ENCODE measurements around the gene ZC3H18.

ZC3H18 gene

DNA sequence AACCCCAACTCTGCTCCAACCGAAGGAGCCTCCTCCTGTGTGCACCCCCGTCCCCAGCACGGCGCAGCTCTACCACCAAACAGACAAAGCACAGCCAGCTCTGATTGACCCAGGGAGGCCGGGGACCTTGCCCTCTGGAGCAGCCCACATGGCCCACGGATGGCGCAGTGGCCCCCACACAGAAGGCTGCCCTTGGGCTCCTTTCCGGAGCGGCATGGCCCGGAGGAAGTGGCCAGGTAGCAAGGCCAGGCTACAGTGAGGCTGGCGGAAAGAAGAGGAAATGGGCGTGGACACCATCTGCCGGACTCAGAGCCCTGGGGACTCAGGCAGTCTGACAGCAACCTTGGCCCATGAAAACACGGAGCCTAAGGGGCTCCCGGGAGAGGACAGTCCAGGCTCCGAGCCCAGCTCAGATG lies 19.9 kb upstream of the ZC3H18 start:
- H3K4me3 ChIP-seq (ENCODE audit: low read length): no peak overlapping the region
- TF ChIP-seq CTCF (conservative IDR thresholded peaks at IDR 0.05; ENCODE audit: low read length): no peak

DNA sequence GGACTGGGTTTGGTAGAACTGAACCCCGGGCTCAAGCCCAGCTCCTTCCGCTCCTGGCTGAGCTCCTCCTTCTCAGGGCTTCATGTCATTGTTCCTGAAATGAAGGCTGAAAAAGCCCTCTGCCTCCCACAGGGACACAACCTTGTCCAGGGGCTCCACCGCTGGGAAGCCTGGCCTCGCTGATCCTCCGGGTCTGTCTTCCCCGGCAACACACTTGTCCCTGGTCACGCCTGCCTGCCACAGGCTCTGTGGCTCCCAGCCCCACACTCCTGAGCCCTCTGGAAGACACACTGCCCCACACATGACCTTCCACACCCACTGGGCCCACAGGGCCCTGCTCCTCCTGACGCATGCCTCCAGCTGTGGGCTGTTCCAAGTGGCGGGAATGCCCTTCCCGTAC lies 18.0 kb upstream of the ZC3H18 start:
- H3K4me3 ChIP-seq (ENCODE audit: low read length): no peak overlapping the region
- TF ChIP-seq CTCF (conservative IDR thresholded peaks at IDR 0.05; ENCODE audit: low read length): no peak
- no peak for DNase-seq (ENCODE audit: low read depth)

More for the DNA sequence above, 19.9 kb upstream of the ZC3H18 start:
- DNase-seq (ENCODE audit: low read depth): no peak

DNA sequence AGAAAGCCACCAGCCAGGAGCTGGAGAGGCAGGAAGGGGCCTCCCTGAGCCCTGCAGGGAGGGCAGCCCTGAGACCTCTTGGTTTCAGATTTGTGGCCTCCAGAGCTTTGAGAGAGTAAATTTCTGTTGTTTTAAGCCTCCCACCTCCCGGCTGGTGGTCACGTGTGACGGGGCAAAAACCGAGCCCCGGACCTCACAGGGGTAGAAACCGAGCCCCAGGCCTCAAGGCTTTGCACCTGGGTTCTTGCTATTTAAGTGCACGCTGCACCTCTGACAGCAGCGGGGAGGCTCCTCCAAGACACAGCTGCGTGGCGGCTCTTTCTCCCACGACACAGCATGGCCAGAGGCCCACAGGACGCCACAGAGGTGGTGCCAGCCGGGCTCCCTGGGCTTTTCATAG lies 17.4 kb upstream of the ZC3H18 start:
- H3K4me3 ChIP-seq (ENCODE audit: low read length): no peak overlapping the region
- DNase-seq (ENCODE audit: low read depth): no peak
- TF ChIP-seq CTCF (conservative IDR thresholded peaks at IDR 0.05; ENCODE audit: low read length): no peak

DNA sequence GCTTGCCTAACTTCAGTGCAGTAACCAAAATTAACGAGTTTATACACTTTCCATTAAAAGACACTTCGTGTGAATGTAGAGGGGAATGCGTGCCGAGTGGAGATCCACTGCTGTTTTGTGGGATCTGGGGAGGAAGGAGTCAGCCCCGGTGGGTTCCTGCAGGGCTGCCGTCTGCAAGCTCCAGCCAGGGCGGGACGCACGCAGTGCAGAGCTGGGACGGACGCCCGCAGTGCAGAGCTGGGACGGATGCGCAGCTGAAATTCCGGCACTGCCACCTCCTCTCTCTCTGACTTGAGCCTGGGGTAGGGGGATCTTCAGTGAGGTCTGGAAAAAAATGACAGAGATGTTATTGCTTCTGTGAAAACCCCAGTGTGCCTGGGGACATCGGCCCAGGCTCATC lies 16.5 kb upstream of the ZC3H18 start:
- H3K4me3 ChIP-seq (ENCODE audit: low read length): no peak overlapping the region
- no peak for TF ChIP-seq CTCF (conservative IDR thresholded peaks at IDR 0.05; ENCODE audit: low read length)
- DNase-seq (ENCODE audit: low read depth): no peak

DNA sequence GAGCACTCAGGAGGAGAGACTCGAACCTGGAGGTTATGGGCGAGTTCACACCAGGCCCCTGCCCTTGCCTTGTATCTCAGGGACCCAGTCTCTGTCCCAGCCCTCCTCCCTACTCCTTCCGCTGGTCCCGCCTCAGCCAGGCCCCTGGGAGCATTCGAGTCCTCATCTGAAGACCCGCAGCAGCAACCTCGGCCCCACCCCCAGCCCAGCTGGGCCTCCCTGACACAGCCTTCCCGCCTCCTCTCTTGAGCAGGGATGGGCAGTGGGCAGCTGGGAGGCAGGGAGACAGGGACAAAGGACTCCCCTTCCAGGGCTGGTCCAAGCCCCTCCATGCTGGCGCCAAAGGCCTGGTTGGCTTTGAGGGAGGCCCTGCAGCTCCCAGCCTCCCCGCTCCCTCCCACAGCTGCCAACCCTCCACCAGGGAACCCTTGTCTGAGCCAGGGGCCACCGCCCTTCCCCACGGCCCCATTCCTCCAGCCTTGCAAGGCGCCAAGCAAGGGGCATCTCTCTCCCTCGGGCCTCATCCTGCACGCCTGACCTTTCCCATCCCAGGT lies 15.4 kb upstream of the ZC3H18 start:
- no peak for DNase-seq (ENCODE audit: low read depth)
- no peak overlapping the region for H3K4me3 ChIP-seq (ENCODE audit: low read length)
- no peak for TF ChIP-seq CTCF (conservative IDR thresholded peaks at IDR 0.05; ENCODE audit: low read length)

DNA sequence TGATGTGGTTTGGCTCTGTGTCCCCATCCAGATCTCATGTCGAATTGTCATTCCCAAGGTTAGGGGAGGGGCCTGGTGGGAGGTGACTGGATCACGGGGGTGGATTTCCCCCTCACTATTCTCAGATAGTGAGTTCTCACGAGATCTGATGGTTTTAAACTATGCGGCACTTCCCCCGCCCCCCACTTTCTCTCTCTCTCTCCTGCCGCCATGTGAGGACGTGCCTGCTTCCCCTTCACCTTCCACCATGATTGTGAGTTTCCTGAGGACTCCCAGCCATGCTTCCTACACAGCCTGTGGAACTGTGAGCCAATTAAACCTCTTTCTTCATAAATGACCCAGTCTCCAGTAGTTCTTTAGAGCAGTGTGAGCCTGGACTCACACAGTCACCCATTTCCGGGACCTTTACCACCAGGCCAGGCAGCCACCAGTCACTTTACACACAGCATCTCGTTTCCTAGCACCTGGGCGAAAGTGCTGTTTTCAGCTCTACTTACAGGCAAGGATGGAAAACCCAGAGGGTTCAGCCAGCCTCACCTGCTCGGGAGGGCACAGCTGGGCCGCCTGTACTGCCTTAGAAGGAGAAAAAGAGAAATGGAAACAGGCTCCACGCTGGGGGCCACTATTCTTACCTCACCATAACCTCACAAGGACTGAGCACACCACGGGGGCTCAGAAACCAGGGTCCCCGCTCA lies 13.8 kb upstream of the ZC3H18 start:
- DNase-seq (ENCODE audit: low read depth): no peak
- TF ChIP-seq CTCF (conservative IDR thresholded peaks at IDR 0.05; ENCODE audit: low read length): no peak

More for the DNA sequence above, 13.8 kb upstream of the ZC3H18 start:
- no peak overlapping the region for H3K4me3 ChIP-seq (ENCODE audit: low read length)
